NT2/D1 (cell line): Measurements from ENCODE around the gene NIT2.

Experiments used
- YY1 ChIP-seq: IDR thresholded peaks from 2 replicates; pipeline ENCODE4 v1.6.1; 2011; ENCODE audit not compliant: insufficient read length, insufficient read depth
- ZNF274 ChIP-seq: IDR thresholded peaks from 2 replicates; pipeline ENCODE4 v1.6.1; 2011; ENCODE audit warnings: mild to moderate bottlenecking, low read depth, low read length

DNA sequence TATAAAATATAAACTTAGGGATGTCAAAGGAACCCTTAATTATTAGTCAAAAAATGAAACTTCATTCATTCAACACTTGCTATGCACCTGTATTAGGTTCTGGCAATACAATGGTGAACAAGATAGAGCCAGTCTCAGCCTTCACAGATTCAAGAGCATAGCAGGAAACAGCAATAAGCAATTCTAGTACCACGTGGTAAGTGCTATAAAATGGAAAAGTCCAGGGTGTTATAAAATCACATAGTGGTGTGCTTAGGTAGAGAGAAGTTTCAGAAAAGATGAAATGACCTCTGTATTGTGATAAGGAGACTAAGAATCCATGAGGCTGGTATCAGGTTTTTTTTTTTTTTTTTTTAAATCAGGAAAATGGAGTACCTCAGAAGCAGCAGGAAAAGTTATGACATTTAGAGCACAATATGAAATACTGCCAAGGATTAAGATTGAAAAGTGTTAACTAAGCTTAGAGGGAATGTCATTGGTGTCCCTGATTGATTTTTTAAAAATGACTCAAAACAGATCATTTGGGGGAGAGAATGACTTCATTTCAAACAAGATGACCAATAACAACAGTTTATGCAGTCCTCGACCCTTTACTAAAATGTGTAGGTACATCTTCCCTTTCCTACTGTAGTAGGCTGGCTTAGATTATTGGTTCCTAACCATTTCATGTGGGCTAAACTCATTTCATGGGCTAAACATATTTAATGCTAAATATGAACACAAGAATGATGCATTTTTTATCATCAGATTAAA lies 61.3 kb downstream of the NIT2 start:
- TF ChIP-seq ZNF274 (no peak), YY1 (no peak)
